GM21619 (cell line): Measurements from ENCODE around the gene MRE11.
"Not testable (repeated sequence)": the region's sequence is repeated elsewhere in the genome, so short reads cannot be mapped to it uniquely, and the experiment has no call there.

Experiments
- ATAC-seq: cut with Tn5 transposase; IDR thresholded peaks from one replicate; pipeline ENCODE4 v1.9.1; 2021; ENCODE audit not compliant: unreplicated experiment

Gene MRE11

DNA sequence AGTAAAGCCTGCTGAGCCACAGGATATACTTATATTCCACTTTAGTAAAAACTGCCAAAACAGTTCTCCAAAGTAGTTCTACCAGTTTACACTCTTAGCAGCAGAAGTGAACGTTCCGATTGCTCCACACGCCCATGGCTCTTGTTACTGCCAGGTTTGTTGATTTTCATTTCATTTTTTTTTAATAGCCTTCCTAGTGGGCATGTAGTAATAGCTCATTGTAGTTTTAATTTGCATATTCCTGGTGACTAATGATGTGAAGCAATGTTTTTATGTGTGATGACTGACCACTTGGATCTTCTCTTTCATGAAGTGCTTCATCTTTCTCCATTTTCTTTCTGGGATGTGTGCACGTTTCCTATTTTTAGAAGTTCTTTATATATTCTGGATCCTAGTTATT is 13.8 kb upstream of the MRE11 start:
- no peak for ATAC-seq

DNA sequence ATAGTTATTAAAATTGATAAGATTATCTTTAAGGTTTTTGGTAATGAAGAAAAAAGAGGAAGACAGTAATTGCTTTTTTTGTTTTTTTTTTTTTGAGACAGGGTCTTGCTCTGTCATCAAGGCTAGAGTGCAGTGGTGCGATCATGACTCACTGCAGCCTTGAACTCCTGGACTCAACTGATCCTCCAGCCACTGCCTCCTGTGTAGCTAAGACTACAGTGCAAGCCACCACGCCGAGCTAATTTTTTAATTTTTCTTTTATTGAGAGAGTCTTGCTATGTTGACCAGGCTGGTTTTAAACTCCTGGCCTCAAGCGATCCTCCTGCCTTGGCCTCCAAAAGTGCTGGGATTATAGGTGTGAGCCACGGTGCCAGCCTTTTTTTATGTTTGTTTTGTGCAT is 12.9 kb upstream of the MRE11 start:
- not testable (repeated sequence) for ATAC-seq

DNA sequence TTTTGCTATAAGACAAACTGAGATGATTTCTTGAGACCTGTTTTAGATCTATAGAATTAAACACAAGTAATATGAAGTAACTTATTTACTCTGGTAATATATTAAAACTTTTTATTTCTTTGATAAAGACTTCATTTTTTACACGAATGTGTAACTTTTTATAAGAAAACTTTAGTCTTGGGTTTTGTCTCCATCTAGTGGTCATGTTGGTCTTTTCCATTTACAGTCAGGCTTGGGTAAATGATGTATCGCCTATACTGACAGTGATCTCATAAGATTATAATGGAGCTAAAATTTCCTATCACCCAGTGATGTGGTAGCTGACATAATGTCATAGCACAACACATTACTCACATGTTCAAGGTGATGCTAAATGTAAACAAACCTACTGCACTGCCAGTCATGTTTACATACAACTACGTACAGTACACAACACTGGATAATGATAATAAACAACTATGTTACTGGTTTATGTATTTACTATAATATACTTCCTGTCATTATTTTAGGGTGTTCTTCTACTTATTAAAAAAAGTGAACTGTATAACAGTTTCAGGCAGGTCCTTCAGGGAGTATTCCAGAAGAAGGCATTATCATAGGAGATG is 11.1 kb upstream of the MRE11 start:
- peak; percentile 62 for ATAC-seq

DNA sequence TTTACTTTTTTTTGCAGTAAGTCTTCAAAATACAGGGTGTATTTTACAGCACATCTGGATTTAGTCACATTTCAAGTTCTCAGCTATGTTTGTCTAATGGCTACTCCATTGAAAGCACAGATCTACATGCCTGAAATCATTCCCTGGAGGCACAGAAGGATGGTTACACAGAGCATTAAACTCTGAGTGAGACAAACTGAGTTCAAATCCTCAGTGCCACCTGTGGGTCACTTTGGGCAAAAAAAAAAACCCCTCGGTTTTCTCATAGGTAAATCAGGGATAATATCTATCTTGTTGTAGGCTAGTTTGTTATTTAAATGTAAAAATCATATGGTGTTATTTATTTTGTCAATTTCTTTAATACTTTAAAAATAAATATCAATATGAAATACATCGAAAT is 7.9 kb upstream of the MRE11 start:
- ATAC-seq, result no peak

DNA sequence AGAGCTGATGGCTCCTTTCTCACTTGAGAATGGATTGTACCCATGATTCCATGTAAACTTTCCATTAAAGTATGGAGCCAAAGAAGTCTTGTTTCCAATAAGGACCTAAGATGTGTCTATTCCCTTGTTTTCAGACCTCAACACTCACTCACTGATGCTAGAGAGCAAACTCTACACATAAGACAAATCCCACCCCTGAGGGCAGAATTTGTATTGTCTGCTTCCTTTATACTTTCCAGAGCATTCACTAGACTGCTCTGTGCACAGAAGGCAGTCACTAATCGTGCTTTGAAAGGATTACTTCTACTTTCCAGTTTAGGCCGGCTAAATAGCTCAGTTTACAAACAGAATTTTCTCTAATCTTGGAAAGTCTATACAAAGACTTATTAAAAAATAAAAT is 6.5 kb upstream of the MRE11 start:
- ATAC-seq, result no peak

DNA sequence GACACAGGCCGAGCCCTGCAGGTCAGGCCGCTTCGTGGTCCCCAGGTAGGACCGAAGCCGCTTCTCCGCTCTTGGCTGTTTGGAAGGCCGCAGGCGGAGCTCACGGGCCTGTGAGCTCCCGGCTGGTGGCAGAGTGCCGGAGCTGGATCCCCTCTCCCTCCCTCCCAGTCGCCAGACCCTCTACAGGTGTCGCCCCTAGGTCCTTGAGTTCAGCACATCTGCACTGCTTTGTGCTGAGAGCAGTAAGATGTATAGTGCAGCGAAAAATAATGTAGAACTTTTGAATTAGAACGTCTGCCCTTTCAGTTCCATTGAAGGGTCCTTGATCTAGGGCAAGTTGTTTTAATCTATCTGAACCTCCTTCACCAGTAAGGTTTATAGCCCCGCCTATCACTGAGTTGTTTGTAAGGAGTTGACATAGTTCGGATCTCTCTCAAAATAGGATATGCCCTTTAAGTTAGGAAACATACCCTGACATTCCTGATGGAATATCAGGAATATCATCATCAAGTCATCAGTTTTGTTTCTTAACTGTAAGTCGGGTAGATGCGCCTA is 559 bp upstream of the MRE11 start:
- ATAC-seq, result peak; percentile 49

DNA sequence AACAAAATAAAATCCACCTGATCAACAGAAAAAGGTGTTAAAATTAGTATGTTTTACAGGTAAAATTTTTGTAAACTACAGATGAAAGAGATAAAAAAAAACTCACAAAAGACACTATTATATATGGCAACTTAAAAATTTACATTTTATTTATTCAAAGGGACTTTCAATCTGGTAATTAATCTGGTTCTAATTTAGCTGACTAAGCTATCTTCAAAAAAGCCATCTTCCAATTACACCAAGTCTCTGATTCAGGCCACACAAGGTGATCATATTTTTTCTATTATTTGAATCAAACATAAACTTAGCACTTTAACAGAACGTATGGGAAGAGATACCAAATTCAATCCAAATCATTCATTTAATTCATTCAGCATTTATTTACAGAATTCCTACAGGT is 7.6 kb downstream of the MRE11 start:
- no peak for ATAC-seq

DNA sequence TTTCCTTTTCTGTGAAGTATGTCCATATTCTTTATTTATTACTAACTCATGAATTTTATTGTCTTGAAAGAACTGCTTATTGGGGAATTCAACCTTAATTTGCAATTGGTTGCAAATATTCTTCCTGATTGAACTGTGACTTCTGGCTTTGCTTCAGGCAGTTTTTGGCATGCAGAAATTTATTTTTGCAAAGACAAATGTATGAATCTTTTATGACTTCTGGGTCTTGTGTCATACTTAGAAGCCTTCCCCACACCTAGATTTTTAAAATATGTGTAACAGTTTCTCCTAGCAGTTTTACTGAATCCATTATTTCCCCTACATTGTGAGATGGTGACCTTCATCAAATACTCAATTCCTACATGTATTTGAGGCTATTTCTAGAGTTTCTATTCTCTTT is 12.3 kb downstream of the MRE11 start:
- no peak for ATAC-seq

DNA sequence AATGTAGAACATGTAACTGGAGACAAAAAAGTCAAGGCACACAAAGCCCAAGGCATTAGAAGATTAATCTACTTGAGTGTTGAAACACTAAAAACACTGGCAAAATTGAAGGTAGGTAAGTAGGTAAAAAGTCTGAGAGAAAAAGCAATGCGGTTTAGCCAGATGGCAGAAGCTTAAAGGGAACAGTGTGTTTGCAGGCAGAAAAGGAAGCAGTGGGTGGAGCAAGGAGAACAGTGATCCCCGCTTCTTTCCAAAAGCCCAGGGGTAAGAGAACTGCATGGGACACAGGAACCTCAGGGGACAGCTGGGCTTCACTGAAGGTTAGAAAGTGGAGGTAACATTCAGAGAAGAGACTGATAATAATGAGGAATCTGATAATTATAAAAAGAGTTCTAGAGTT is 16.0 kb downstream of the MRE11 start:
- ATAC-seq, result no peak

DNA sequence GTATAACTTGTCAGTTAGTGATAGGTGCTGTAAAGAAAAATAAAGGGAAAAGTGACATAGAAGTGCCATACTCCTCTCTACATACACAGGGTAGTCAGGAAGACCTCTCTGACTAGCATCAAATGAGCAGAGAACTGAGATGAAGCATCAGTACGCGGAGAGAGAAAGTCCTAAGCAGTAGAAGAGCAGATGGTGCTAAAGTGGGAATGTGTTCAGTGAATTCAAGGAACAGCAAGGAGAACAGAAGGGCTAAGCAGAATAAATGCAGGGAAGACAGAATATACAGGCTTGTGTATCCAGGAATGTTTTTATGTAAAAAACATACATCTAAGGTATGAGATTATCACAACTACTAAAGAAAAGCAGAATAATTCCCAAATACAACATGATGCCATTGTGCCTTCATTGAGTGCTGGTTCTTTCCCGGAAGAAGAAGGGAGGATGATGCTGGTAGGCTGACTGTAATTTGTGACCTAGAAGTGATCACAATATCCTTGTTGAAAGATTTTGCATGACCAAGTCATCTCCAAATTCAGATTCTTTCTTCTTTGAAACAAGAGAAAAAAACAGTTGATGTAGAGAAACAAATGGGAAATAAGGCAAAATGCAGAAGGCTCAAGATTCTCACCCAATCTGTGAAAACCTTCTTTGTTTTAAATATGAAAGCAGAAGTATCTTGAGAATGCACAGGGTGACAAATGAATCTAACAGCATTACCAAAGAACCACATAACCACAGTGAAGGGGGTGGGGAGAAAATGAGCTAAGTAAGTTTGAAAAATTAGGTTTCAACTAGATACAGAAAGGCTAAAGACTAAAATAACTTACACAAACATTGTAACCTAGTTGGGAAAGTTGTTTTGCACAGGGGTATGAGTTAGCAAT is 20.5 kb downstream of the MRE11 start:
- ATAC-seq, result peak; percentile 84

DNA sequence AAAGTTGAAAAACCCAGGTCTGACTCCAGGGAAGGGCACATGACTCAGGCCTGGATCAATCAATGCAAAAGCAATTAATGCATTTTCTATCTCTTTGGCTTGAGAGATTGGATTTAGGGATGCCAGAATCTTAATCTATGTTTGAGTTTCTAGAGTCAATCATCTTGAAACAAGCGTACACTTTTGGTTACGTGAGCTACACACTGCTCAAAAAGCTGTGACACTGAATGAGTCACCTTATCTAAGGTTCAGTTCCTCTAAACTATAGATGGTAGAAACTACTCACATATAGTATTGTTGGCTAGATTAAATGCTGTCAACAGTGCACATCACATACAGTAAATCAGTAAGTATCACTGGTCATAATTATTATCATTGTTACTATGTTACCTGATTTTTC is 24.2 kb downstream of the MRE11 start:
- ATAC-seq, result peak; percentile 84

DNA sequence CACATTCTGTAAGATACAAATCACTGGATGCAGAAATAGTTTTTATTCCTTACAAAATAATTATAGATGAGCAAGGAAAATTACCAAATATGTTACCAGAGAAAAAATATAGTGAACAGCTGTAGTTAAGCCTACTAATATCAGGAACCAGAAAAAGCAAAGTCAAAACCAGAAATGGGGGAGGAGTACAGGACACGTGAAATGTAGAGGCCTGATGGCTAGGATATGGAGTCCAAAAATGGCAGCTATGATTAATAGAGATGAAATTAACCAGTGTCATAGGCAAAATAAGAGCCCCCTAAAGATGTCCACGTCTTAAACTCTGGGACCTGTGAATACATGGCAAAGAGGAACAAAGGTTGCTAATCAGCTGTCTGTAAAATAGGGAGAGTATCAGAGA is 34.1 kb downstream of the MRE11 start:
- no peak for ATAC-seq

DNA sequence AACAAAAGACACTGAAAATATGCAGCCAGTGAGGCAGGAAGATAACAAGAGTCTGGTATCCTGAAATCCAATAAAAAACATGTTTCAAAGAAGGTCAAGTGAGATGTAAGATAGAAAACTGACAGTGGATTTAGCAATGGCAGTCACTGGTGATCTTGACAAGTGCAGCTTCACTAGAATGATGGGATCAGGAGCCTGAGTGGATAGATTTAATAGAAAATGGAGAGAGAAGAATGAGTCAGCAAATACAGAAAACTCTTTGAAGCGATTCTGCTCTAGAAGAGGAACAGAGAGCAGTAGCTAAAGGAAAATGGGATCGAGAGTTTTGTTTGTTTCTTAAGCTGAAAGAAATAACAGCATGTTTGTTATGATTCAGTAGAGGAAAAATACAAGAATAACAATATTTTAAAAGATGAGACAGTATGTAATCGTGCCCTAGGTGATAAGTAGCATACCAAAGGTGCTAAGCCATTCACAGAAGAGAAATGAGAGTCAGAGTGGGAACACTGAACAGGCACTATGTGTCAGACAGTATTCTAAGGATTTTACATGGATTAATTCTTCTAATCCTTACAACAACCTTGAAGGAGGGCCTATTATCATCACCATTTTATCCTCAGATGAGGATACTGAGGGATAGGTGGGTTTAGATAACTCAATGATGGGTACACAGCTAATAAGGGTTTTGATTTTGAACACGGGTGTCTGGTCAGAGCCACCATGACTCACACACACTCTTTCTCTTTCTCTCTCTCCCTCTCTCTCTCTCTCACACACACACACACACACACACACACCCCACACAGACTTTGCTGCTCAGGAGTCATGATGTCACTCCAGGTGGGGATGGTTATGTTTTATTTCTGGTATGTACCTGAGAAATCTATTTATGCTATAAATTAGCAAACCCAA is 36.3 kb downstream of the MRE11 start:
- no peak for ATAC-seq

DNA sequence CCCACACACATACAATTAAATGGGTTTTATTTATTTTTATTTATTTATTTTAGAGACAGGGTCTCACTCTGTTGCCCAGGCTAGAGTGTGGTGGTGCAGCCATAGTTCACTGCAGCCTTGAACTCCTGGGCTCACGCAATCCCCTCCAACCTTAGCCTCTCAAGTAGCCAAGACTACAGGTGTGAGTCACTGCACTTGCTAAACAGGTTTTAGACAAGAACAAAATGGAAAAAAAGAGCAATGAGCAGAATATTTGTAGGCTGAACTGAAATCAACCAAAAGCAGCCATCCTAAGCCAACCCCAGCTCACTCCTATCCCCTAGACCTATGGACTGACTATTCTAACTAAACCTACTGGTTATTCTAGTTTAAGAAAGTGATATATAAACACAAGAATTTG is 37.8 kb downstream of the MRE11 start:
- ATAC-seq, result no peak

DNA sequence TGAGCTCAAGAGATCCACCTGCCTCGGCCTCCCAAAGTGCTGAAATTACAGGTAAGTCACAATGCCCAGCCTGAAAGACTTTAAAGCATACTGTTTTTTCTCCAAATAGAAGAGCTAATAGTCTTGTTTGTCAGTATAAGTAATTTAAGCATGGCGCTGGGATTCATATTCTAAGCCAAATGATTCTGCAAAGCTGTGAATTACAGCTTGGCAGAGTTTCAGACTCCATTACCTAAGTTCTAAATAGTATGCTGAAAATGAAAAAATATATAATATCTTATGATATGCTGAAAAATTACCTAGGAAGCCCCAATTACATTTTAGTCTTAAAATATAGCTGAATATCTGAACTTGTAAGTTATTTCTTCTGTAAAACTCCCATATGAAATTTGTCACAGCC is 39.3 kb downstream of the MRE11 start:
- ATAC-seq, result no peak

DNA sequence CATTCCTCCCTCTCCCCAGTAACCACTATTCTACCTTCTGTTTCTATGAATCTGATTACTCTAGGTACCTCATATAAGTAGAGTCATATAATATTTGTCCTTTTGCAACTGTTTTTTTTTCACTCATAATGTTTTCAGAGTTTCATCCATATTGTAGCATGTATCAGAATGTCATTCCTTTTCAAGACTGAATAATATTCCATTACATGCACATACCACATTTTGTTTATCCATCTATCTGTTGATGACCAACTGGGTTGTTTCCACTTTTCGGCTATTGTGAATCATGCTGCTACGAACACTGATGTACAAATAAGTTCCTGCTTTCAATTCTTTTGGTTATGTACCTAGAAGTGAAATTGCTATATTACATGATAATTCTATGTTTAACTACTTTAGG is 40.7 kb downstream of the MRE11 start:
- no peak for ATAC-seq

DNA sequence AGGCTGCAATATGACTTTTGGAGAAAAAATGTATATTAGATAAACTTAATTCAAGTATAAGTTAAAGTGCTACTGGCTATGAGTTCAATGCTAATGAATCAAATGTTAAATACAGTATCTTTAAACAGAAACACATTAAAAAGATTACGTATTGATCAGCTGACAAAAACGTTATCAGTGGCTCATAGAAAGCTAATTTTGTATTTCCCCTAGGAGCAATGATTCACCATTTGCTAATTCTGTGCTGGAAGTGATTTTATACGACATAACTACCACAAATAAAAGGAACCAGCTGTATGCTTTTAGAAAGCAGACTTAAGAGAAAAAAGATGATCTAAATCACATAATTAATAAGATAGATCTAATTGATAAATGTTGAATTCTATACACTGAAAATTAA is 43.6 kb downstream of the MRE11 start:
- ATAC-seq, result no peak

DNA sequence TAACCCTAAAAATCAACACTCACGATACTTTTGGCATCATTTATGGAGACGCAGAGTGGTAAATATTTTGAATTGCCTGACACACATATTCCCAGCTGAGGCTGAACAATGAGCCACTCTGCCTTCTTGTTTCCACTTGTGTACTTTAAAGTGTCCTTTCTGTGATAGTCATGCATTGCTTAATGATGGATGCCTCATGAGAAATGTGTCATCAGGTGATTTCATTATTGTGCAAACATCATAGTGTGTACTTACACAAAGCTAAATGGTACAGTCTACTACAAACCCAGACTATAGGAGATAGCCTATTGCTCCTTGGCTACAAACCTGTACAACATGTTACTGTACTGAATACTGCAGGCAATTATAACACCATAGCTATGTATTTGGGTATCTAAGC is 44.2 kb downstream of the MRE11 start:
- no peak for ATAC-seq

DNA sequence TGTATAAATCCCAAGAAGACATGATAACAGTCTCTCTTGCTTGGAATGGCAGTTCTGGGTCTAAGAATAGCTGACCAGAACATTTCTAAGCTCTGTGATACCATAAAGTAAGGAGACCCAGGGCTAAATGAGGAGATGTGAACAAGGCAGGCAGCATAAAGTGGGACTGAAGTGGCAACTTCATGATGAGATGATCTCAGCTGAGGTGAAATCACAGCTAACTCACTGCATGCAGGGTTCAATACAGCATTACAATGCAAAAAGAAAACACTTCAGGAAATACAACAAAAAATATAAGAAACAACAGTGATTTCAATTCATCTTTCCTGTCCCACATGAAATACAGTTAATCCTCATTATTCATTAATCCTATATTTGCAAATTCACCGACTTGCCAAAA is 44.6 kb downstream of the MRE11 start:
- ATAC-seq, result no peak

DNA sequence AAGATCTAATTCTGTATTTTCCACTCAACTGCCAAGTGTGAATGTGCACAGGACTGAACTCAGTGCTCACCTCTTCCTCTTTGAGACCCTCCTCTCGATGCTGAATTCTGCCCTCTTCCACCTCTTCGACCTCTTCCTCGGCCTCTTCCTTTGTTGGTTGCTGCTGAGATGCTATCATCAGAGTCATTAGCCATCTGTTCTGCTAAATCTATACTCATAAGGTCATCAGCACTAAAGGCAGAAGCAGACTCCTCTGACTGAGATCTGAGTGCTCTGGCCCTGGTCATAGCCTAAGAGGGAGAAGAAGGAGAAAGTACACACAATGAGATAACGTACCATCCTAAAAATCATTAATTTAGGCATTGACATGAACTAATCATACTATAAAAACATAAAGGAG is 46.5 kb downstream of the MRE11 start:
- no peak for ATAC-seq

DNA sequence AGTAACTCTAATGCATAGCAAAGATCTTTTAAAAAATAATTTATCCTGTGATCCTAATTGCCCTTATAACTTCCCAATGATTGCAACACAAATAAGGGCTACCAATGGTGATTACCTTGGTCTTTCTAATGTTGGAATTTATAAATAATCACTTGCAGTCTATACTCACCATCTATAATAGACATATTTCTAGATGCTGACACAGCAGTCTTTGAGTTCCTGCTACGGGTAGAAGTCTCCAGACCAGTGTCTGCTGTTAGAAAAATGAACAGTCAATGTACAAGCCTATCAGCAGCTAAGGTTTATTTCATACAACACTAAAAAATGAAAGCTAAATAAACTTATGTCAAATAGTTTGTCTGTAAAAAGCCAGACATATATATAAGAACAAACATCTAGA is 48.0 kb downstream of the MRE11 start:
- no peak for ATAC-seq
